Pancreas (tissue), 8 donors: ENCODE measurements around the gene BMPR1A. TPM values are rescaled to one million over a fixed set of nuclear protein-coding genes. Genes with fewer than 3 reads are reported as not detected.

Source experiments
- polyA plus RNA-seq, 2 donors: library from polyadenylated mRNA; stranded (reverse); fragments of 200-250 nt; gene quantifications; one replicate each; pipeline ENCODE4 v1.2.3, GENCODE V29; 2013
- total RNA-seq, 6 donors: library from RNA; stranded (reverse); fragmentation: NEBNext Ultra II Directional in 4 of 6; extraction: Animal tissue kit (Norgen Biotek cat#: 25700) in 4 of 6; gene quantifications; one replicate each; pipeline versions ENCODE4 v1.2.1 to v1.2.4, GENCODE V29; 2021 to 2023
- donor health status: healthy with polysubstance abuse.
- donor health status: DM: no; HTN: no; CAD: no; lungs with moderate emphysema.
- donor health status: DM: no; HTN: no; CAD: no.
- donor health status: Bipolar disorder and iron deficiency.
- donor health status: DM: yes; HTN: yes; CAD: no.
- donor health status: DM: no; HTN: no; CAD: no.
- donor health status: DM: no; HTN: no; CAD: no.
- donor health status: DM: yes; HTN: yes; CAD: no.

Gene BMPR1A
- total and polyA plus RNA-seq, 8 donors, result 3.5 to 22.3 (median 11.1) TPM

Other genes starting within 250 kb of the BMPR1A start
- 10 to 100 TPM; 10.8 to 22.0 (median 13.5) TPM for gene WAPL, start 234.8 kb upstream of the BMPR1A start, total RNA-seq
- gene WAPL, start 234.8 kb upstream of the BMPR1A start, polyA plus RNA-seq, result 10 to 100 TPM in 1 of 2 donors, 1 to 10 TPM in 1; 7.1 to 11.8 TPM
- gene OPN4, start 102.1 kb upstream of the BMPR1A start, total RNA-seq, result not detected
- gene OPN4, start 102.1 kb upstream of the BMPR1A start, polyA plus RNA-seq, result not detected
- under 1 TPM; 0.14 to 0.59 (median 0.30) TPM for gene LDB3, start 88.1 kb upstream of the BMPR1A start, total RNA-seq
- gene LDB3, start 88.1 kb upstream of the BMPR1A start, polyA plus RNA-seq, result 1 to 10 TPM; 1.3 to 2.1 TPM
- 1 to 10 TPM; 3.4 to 7.4 (median 5.1) TPM for gene MMRN2, start 201.0 kb downstream of the BMPR1A start, total RNA-seq
- gene MMRN2, start 201.0 kb downstream of the BMPR1A start, polyA plus RNA-seq, result 1 to 10 TPM; 3.2 to 5.2 TPM
- 1 to 10 TPM; 1.2 to 3.0 (median 1.7) TPM for gene SNCG, start 202.0 kb downstream of the BMPR1A start, total RNA-seq
- 10 to 100 TPM; 20.2 to 20.3 TPM for gene SNCG, start 202.0 kb downstream of the BMPR1A start, polyA plus RNA-seq
- gene ADIRF, start 211.9 kb downstream of the BMPR1A start, total RNA-seq, result 10 to 100 TPM in 4 of 6 donors, 1 to 10 TPM in 2; 7.0 to 16.5 (median 10.5) TPM
- 100 to 1,000 TPM in 1 of 2 donors, 10 to 100 TPM in 1; 84.9 to 111 TPM for gene ADIRF, start 211.9 kb downstream of the BMPR1A start, polyA plus RNA-seq